Caco-2 (cell line): Measurements from ENCODE around the gene NR1D1. TPM values are rescaled to one million over a fixed set of nuclear protein-coding genes. Genes with fewer than 3 reads are reported as not detected.

ENCODE experiments used
- BruUV-seq: library from RNA; stranded (reverse); fragments of 400-500 nt; replicated peaks from 2 replicates; lab custom pipeline; 2021; lab: Mats Ljungman, UMichigan
- CTCF ChIA-PET: fragments of 300-600 bp; sonication (Branson Sonifier 250); formaldehyde crosslinking; loops from one replicate; lab custom pipeline; 2022; ENCODE audit warnings: antibody characterized with exemption; lab: Charles Lee
- POLR2A ChIA-PET: fragments of 300-600 bp; sonication (Branson Sonifier 250); formaldehyde crosslinking; loops from one replicate; lab custom pipeline; 2022; ENCODE audit warnings: antibody characterized with exemption; lab: Charles Lee
- DNase-seq, 2 experiments: peaks; one replicate each; pipeline versions ENCODE4 v3.0.0 to v3.0.0-alpha.2; 2020 to 2022
- H3K27me3 ChIP-seq: replicated peaks from 2 replicates; pipeline ENCODE4 v1.6.0; 2011; ENCODE audit warnings: low read length; ENCODE audit not compliant: control insufficient read depth, insufficient read depth
- H3K36me3 ChIP-seq: 2 replicates; pipeline ENCODE4 v1.5.1; 2011; ENCODE audit warnings: low read length; ENCODE audit not compliant: control insufficient read depth, insufficient read depth
- H3K4me1 ChIP-seq: fragments of 250-450 bp; sonication (Bioruptor Pico); 2 replicates; pipeline ENCODE4 v1.5.1; 2020; ENCODE audit warnings: mild to moderate bottlenecking
- H3K4me3 ChIP-seq: 2 replicates; pipeline ENCODE4 v1.5.1; 2011; ENCODE audit warnings: low read depth, mild to moderate bottlenecking, control low read depth, low read length
- H3K9me3 ChIP-seq: fragments of 250-450 bp; sonication (Bioruptor Pico); 2 replicates; pipeline ENCODE4 v1.5.1; 2020; ENCODE audit warnings: mild to moderate bottlenecking, moderate library complexity
- H3K27ac Mint-ChIP-seq: one replicate; pipeline ENCODE4 v1.8.0; 2022; ENCODE audit warnings: mixed read lengths; ENCODE audit not compliant: unreplicated experiment
- H3K27me3 Mint-ChIP-seq: one replicate; pipeline ENCODE4 v1.8.0; 2022; ENCODE audit warnings: mixed read lengths; ENCODE audit not compliant: insufficient read depth, unreplicated experiment
- H3K36me3 Mint-ChIP-seq: one replicate; pipeline ENCODE4 v1.8.0; 2022; ENCODE audit warnings: mild to moderate bottlenecking, mixed read lengths; ENCODE audit not compliant: insufficient read depth, unreplicated experiment
- H3K4me1 Mint-ChIP-seq: one replicate; pipeline ENCODE4 v1.8.0; 2022; ENCODE audit warnings: low read depth, mixed read lengths; ENCODE audit not compliant: unreplicated experiment
- H3K4me3 Mint-ChIP-seq: one replicate; pipeline ENCODE4 v1.8.0; 2022; ENCODE audit warnings: mild to moderate bottlenecking, moderate library complexity, mixed read lengths; ENCODE audit not compliant: unreplicated experiment
- H3K9me3 Mint-ChIP-seq: one replicate; pipeline ENCODE4 v1.8.0; 2022; ENCODE audit warnings: mixed read lengths; ENCODE audit not compliant: unreplicated experiment
- CTCF ChIP-seq, 2 experiments: fragments of 200-600 bp in 1 of 2; IDR thresholded peaks; 1 replicate in 1 of 2; 2 replicates in 1 of 2; pipeline versions ENCODE4 v1.5.1 to v1.8.0; 2011 to 2022; ENCODE audit warnings: antibody characterized with exemption in 1 of 2, control low read depth in 1 of 2, inconsistent platforms in 1 of 2, low read depth in 1 of 2, low read length in 1 of 2, mild to moderate bottlenecking in 1 of 2, moderate library complexity in 1 of 2; ENCODE audit not compliant: insufficient read depth in 1 of 2, severe bottlenecking in 1 of 2, unreplicated experiment in 1 of 2
- intact Hi-C: fragments of 100-400 bp; cut with micrococcal nuclease; formaldehyde crosslinking; loops from one replicate; pipeline ENCODE4 v1.10.0; 2022; ENCODE audit not compliant: unreplicated experiment
- total RNA-seq: library from RNA; stranded (reverse); gene quantifications from 2 replicates; pipeline ENCODE4 v1.2.3, GENCODE V29; 2022

Gene NR1D1
- total RNA-seq, 1 experiment from 2014 or later: 8.9 TPM

- Histone ChIP-seq H3K36me3 (no peaks in the 10 kb centered on the region), H3K27me3 (no peaks in the 10 kb centered on the region), H3K9me3 (no peaks in the 10 kb centered on the region), H3K4me3 (peak within 1 kb of the TSS; percentile 99), H3K4me1 (peaks cover 26% of the 10 kb centered on the region)
- no TSS peak for BruUV-seq
- Mint-ChIP-seq H3K4me3 (peak within 1 kb of the TSS; percentile 78), H3K36me3 (peaks cover 8% of the 10 kb centered on the region), H3K27me3 (no peaks in the 10 kb centered on the region), H3K9me3 (no peaks in the 10 kb centered on the region), H3K4me1 (peaks cover 34% of the 10 kb centered on the region), H3K27ac (peak within 1 kb of the TSS; percentile 23)
- ChIA-PET CTCF (interaction anchor here (0.6 to 5.6 kb wide), 13 partner anchors 9 to 355 kb away, joined by 3 to 66 read pairs (median 4); partner anchors contain the start of gene TOP2A), POLR2A (interaction anchor here (0.5 to 1.3 kb wide), 3 partner anchors 8 to 129 kb away, joined by 3 to 5 read pairs (median 5); partner anchors contain the start of genes MED24 and NR1D1)
- intact Hi-C loops: loop anchor here (1.0 kb wide), 3 partner anchors 13 to 49 kb away; no protein-coding TSS in a partner anchor
- TF ChIP-seq CTCF (IDR thresholded peaks at IDR 0.05; ENCODE audit: insufficient read depth in 1 of 2, low read depth in 1 of 2, low read length in 1 of 2, severe bottlenecking in 1 of 2, unreplicated experiment in 1 of 2): no peak
- DNase-seq: peak in 1 of 2 experiments; percentile 83
These were observed 37.8 kb downstream of the NR1D1 start, which contains the start of gene THRA for GRCh38 chr17:40062329-40063186. THRA (plus strand) TSS chr17:40062965; CDS start chr17:40074489, 11,524 bp downstream.

GRCh38 chr17:40061609-40062038 lies 38.8 kb downstream of the NR1D1 start:
- DNase-seq: no peak
- no peak for TF ChIP-seq CTCF (IDR thresholded peaks at IDR 0.05; ENCODE audit: insufficient read depth in 1 of 2, low read depth in 1 of 2, low read length in 1 of 2, severe bottlenecking in 1 of 2, unreplicated experiment in 1 of 2)
- peaks cover 20% of the 10 kb centered on the region for H3K4me1 ChIP-seq
- Mint-ChIP-seq H3K27me3 (no peaks in the 10 kb centered on the region), H3K4me1 (peaks cover 28% of the 10 kb centered on the region), H3K4me3 (peak overlapping the region; percentile 73), H3K36me3 (peaks cover 8% of the 10 kb centered on the region), H3K9me3 (no peaks in the 10 kb centered on the region), H3K27ac (peak overlapping the region; percentile 5)
- H3K4me3 ChIP-seq: no peak overlapping the region
- no TSS peak for BruUV-seq
- no peaks in the 10 kb centered on the region for H3K27me3 ChIP-seq
- H3K36me3 ChIP-seq: no peaks in the 10 kb centered on the region
- no peaks in the 10 kb centered on the region for H3K9me3 ChIP-seq
- CTCF ChIA-PET: interaction anchor here (0.8 to 5.6 kb wide), 5 partner anchors 14 to 106 kb away, joined by 3 to 66 read pairs (median 4); no protein-coding TSS in a partner anchor
- POLR2A ChIA-PET: no interaction called here
- intact Hi-C loops: no loop called here

GRCh38 chr17:40060887-40061608 lies 39.3 kb downstream of the NR1D1 start:
- Histone ChIP-seq H3K4me1 (peaks cover 20% of the 10 kb centered on the region), H3K9me3 (no peaks in the 10 kb centered on the region), H3K27me3 (no peaks in the 10 kb centered on the region), H3K4me3 (no peak overlapping the region), H3K36me3 (no peaks in the 10 kb centered on the region)
- no peak for TF ChIP-seq CTCF (IDR thresholded peaks at IDR 0.05; ENCODE audit: insufficient read depth in 1 of 2, low read depth in 1 of 2, low read length in 1 of 2, severe bottlenecking in 1 of 2, unreplicated experiment in 1 of 2)
- no peak overlapping the region for H3K27ac Mint-ChIP-seq
- no peak for DNase-seq
- CTCF ChIA-PET: interaction anchor here (0.9 to 1.9 kb wide), 3 partner anchors 15 to 52 kb away, joined by 3 to 6 read pairs (median 4); no protein-coding TSS in a partner anchor
- H3K27me3 Mint-ChIP-seq: no peaks in the 10 kb centered on the region
- intact Hi-C loops: no loop called here
- no TSS peak for BruUV-seq
- POLR2A ChIA-PET: no interaction called here
- H3K4me1 Mint-ChIP-seq: peaks cover 28% of the 10 kb centered on the region
- peaks cover 8% of the 10 kb centered on the region for H3K36me3 Mint-ChIP-seq
- H3K4me3 Mint-ChIP-seq: no peak overlapping the region
- H3K9me3 Mint-ChIP-seq: no peaks in the 10 kb centered on the region
